IMR-90 (cell line): ENCODE data around the gene COTL1. TPM values are rescaled to one million over a fixed set of nuclear protein-coding genes. Genes with fewer than 3 reads are reported as not detected.

Experiments
- ATAC-seq: fragments of 200-7000 bp; cut with Tn5 transposase; 2 replicates; pipeline ENCODE4 v1.9.1; 2020; ENCODE audit warnings: low read depth, mild to moderate bottlenecking, moderate library complexity
- BruUV-seq: library from RNA; stranded (reverse); fragments of 400-500 nt; replicated peaks from 2 replicates; lab custom pipeline; 2021; lab: Mats Ljungman, UMichigan
- CTCF ChIA-PET: fragments of 300-600 bp; formaldehyde crosslinking; extraction: SDS; loops from one replicate; lab custom pipeline; 2021; ENCODE audit warnings: antibody characterized with exemption; lab: Yijun Ruan, JAX
- POLR2A ChIA-PET: fragments of 300-600 bp; sonication (Branson Sonifier 250); formaldehyde crosslinking; loops from one replicate; lab custom pipeline; 2022; ENCODE audit warnings: antibody characterized with exemption; ENCODE audit not compliant: unreplicated experiment; lab: Charles Lee
- DNase-seq: peaks from one replicate; pipeline ENCODE4 v3.0.0; 2013
- H2AFZ ChIP-seq: replicated peaks from 2 replicates; pipeline ENCODE3; 2013; ENCODE audit warnings: low read length, mild to moderate bottlenecking; ENCODE audit not compliant: poor library complexity
- H2AK5ac ChIP-seq: 2 replicates; pipeline ENCODE4 v1.6.1; 2013; ENCODE audit warnings: low read depth, low read length, inconsistent platforms
- H2AK9ac ChIP-seq: replicated peaks from 2 replicates; pipeline ENCODE3; 2013; ENCODE audit warnings: mild to moderate bottlenecking, low read depth, low read length, moderate library complexity; ENCODE audit not compliant: poor library complexity
- H2BK120ac ChIP-seq: 2 replicates; pipeline ENCODE4 v1.6.1; 2013; ENCODE audit warnings: low read depth, low read length, inconsistent platforms
- H2BK15ac ChIP-seq: 3 replicates; pipeline ENCODE4 v1.6.1; 2013; ENCODE audit warnings: low read depth, low read length, inconsistent platforms
- H2BK20ac ChIP-seq: 2 replicates; pipeline ENCODE4 v1.6.1; 2013; ENCODE audit warnings: low read depth, mild to moderate bottlenecking, inconsistent platforms, low read length, moderate library complexity
- H2BK5ac ChIP-seq: 2 replicates; pipeline ENCODE4 v1.6.1; 2013; ENCODE audit warnings: mild to moderate bottlenecking, low read depth, low read length, inconsistent platforms; ENCODE audit not compliant: poor library complexity, severe bottlenecking
- H3K14ac ChIP-seq: replicated peaks from 2 replicates; pipeline ENCODE4 v1.6.1; 2013; ENCODE audit warnings: low read depth, low read length, inconsistent platforms
- H3K18ac ChIP-seq: 2 replicates; pipeline ENCODE4 v1.6.1; 2013; ENCODE audit warnings: low read depth, low read length, control low read depth
- H3K23ac ChIP-seq: 2 replicates; pipeline ENCODE4 v1.6.1; 2013; ENCODE audit warnings: low read depth, low read length, inconsistent platforms
- H3K27ac ChIP-seq: 2 replicates; pipeline ENCODE4 v1.5.1; 2013; ENCODE audit warnings: mild to moderate bottlenecking, control low read depth, low read length; ENCODE audit not compliant: insufficient read depth
- H3K27me3 ChIP-seq: 2 replicates; pipeline ENCODE4 v1.6.1; 2013; ENCODE audit warnings: low read length; ENCODE audit not compliant: control insufficient read depth, insufficient read depth
- H3K36me3 ChIP-seq: 2 replicates; pipeline ENCODE4 v1.6.1; 2013; ENCODE audit warnings: low read length, mixed read lengths; ENCODE audit not compliant: control insufficient read depth, insufficient read depth
- H3K4ac ChIP-seq: 2 replicates; pipeline ENCODE4 v1.6.1; 2013; ENCODE audit warnings: low read depth, low read length, inconsistent platforms
- H3K4me1 ChIP-seq: 2 replicates; pipeline ENCODE4 v1.6.1; 2013; ENCODE audit warnings: low read length, mixed read lengths; ENCODE audit not compliant: control insufficient read depth, insufficient read depth
- H3K4me2 ChIP-seq: 2 replicates; pipeline ENCODE4 v1.6.1; 2013; ENCODE audit warnings: low read depth, mild to moderate bottlenecking, control low read depth, low read length, moderate library complexity
- H3K4me3 ChIP-seq: 2 replicates; pipeline ENCODE4 v1.5.1; 2013; ENCODE audit warnings: low read depth, mild to moderate bottlenecking, control low read depth, low read length, moderate library complexity; ENCODE audit not compliant: insufficient read depth
- H3K56ac ChIP-seq: 2 replicates; pipeline ENCODE4 v1.6.1; 2013; ENCODE audit warnings: low read length, inconsistent platforms; ENCODE audit not compliant: insufficient read depth; ENCODE audit errors: extremely low read depth
- H3K79me1 ChIP-seq, 2 experiments: 2 replicates each; pipeline ENCODE4 v1.6.1; 2013; ENCODE audit warnings: low read length in 2 of 2, inconsistent platforms in 1 of 2, low read depth in 1 of 2
- H3K9ac ChIP-seq: 2 replicates; pipeline ENCODE4 v1.6.1; 2013; ENCODE audit warnings: low read depth, low read length, control low read depth
- H3K9me1 ChIP-seq: 2 replicates; pipeline ENCODE4 v1.6.1; 2013; ENCODE audit warnings: low read length, inconsistent platforms; ENCODE audit not compliant: insufficient read depth
- H3K9me3 ChIP-seq: 2 replicates; pipeline ENCODE4 v1.6.1; 2013; ENCODE audit warnings: low read length; ENCODE audit not compliant: control insufficient read depth, insufficient read depth
- H4K20me1 ChIP-seq: 2 replicates; pipeline ENCODE4 v1.6.1; 2013; ENCODE audit warnings: low read length, inconsistent platforms; ENCODE audit not compliant: insufficient read depth
- H4K5ac ChIP-seq: 2 replicates; pipeline ENCODE4 v1.6.1; 2013; ENCODE audit warnings: mild to moderate bottlenecking, low read depth, low read length, control low read depth
- H4K8ac ChIP-seq, 2 experiments: 2 replicates each; pipeline ENCODE4 v1.6.1; 2013; ENCODE audit warnings: low read depth in 2 of 2, low read length in 2 of 2, control low read depth in 1 of 2, inconsistent platforms in 1 of 2
- H4K91ac ChIP-seq: 2 replicates; pipeline ENCODE4 v1.6.1; 2013; ENCODE audit warnings: low read depth, low read length, inconsistent platforms; ENCODE audit not compliant: insufficient read depth
- MAFK ChIP-seq: IDR thresholded peaks from 2 replicates; pipeline ENCODE4 v1.6.1; 2012; ENCODE audit warnings: low read depth, low read length, improper control_type of control experiment
- MAZ ChIP-seq: IDR thresholded peaks from 2 replicates; pipeline ENCODE4 v1.6.1; 2012; ENCODE audit warnings: low read depth, mild to moderate bottlenecking, low read length, improper control_type of control experiment, moderate library complexity, borderline replicate concordance
- MXI1 ChIP-seq: IDR thresholded peaks from 2 replicates; pipeline ENCODE4 v1.6.1; 2012; ENCODE audit warnings: low read depth, mild to moderate bottlenecking, low read length, moderate library complexity, borderline replicate concordance
- POLR2A ChIP-seq: IDR thresholded peaks from 2 replicates; pipeline ENCODE4 v1.6.1; 2012; ENCODE audit warnings: mild to moderate bottlenecking, low read depth, low read length
- RAD21 ChIP-seq: IDR thresholded peaks from 2 replicates; pipeline ENCODE4 v1.6.1; 2012; ENCODE audit warnings: low read length, improper control_type of control experiment
- RCOR1 ChIP-seq: IDR thresholded peaks from 2 replicates; pipeline ENCODE4 v1.6.1; 2012; ENCODE audit warnings: mild to moderate bottlenecking, low read length, improper control_type of control experiment; ENCODE audit not compliant: insufficient replicate concordance
- RFX5 ChIP-seq: IDR thresholded peaks from 2 replicates; pipeline ENCODE4 v1.8.0; 2012; ENCODE audit warnings: low read depth, mild to moderate bottlenecking, low read length, moderate library complexity
- SMC3 ChIP-seq: fragments of 150-350 bp; IDR thresholded peaks from 2 replicates; pipeline ENCODE4 v1.6.1; 2016; ENCODE audit warnings: low read depth, mild to moderate bottlenecking, antibody characterized with exemption, low read length, moderate library complexity
- whole genome bisulfite sequencing, 2 experiments: methylation state at CpG; one replicate each; pipeline versions ENCODE4 v1.1.5 to v1.1.7; 2013; ENCODE audit warnings: missing lambda C conversion rate in 2 of 2; ENCODE audit not compliant: insufficient read length in 1 of 2; ENCODE audit errors: extremely low coverage in 2 of 2; 5-methylcytosine and 5-hydroxymethylcytosine counted together
- dilution Hi-C: fragments of 300-500 bp; cut with HindIII; formaldehyde crosslinking; loops from one replicate; pipeline ENCODE4 v1.14.3; 2018; ENCODE audit warnings: low sequenced_read_pairs; ENCODE audit not compliant: unreplicated experiment
- in situ Hi-C: fragments of 300-500 bp; cut with MboI; formaldehyde crosslinking; loops from 3 replicates; pipeline ENCODE4 v1.14.3; 2019; ENCODE audit warnings: low sequenced_read_pairs, inconsistent platforms, mixed read lengths
- intact Hi-C: fragments of 100-400 bp; cut with micrococcal nuclease; formaldehyde crosslinking; loops from 2 replicates; pipeline ENCODE4 v1.10.0; 2022
- polyA plus RNA-seq, 3 experiments: library from polyadenylated mRNA; depleted of rRNA; stranded (reverse); fragments of >200 nt; gene quantifications; 2 replicates each; pipeline ENCODE4 v1.2.3, GENCODE V29; 2012; ENCODE audit warnings: low replicate concordance in 1 of 3
- total RNA-seq: library from RNA; depleted of rRNA; stranded (reverse); fragments of >200 nt; gene quantifications from 2 replicates; pipeline ENCODE4 v1.2.3, GENCODE V29; 2012
- TF ChIP-seq, protein P1 (sequence below): fragments of 150-350 bp; IDR thresholded peaks from 2 replicates; pipeline ENCODE4 v1.6.1; 2017; ENCODE audit warnings: mild to moderate bottlenecking, antibody characterized with exemption, low read length, low read depth
- TF ChIP-seq, protein P2 (sequence below): conservative IDR thresholded peaks from 2 replicates; pipeline ENCODE4 v1.5.1; 2012; ENCODE audit warnings: mild to moderate bottlenecking, low read depth, low read length, improper control_type of control experiment

The COTL1 gene
- total and polyA plus RNA-seq, 2 of the 4 experiments (the other 2 are of a cell fraction) = 144 to 258 TPM

DNA sequence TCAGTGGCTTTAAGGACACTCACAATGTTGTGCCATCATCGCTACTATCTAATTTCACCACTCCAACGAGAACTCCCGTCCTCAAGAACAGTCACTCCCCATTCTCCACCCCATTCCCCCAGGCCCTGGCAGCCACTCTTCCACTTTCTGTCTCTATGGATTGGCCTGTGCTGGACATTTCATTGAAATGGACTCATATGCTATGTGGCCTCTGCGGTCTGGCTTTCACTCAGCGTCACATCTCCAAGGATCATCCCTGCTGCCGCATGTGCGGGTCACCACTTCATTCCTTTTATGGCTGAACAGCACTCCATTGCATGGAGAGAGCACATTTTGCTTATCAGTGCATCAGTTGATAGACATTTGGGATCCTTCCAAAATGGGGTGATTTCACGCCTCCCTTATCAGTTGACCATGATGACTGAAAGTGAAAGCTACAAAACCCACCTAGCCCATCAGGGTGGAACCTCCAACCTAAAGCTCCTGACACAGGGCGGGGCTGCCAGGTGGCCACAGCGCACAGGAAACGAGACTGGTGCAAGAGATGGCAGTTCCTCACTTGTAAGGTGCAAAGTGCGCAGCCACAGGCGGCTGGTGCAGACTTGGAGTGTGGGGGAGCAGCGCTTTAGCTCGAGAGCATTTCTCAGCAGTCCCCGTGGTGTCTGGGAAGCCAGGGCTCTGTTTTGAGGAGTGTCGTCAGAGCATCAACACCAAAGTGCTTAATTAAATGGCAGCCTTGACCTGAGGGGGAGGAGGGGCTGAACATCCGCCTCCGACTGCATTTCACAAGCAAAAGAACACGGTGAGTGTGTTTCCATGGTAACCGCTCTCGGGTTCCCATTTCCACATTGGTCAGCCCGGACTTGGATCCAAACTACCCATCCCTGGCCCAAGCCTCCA is 23.8 kb downstream of the COTL1 start:
- no peak overlapping the region for H2BK5ac ChIP-seq
- peaks cover 64% of the 10 kb centered on the region for H3K9me1 ChIP-seq
- peak overlapping the region; percentile 1; the same call in 1 of the 2 replicates for H2AK5ac ChIP-seq
- no peak for ATAC-seq
- H4K91ac ChIP-seq = no peak overlapping the region
- H3K18ac ChIP-seq = no peak overlapping the region
- H3K27me3 ChIP-seq = no peaks in the 10 kb centered on the region
- intact Hi-C loops (no loop called here), dilution Hi-C loops (no loop called here), in situ Hi-C loops (no loop called here)
- H4K20me1 ChIP-seq = peaks cover 88% of the 10 kb centered on the region
- H3K79me1 ChIP-seq = peaks cover 41 to 89% of the 10 kb centered on the region in 2 experiments
- H3K36me3 ChIP-seq = peaks cover 38% of the 10 kb centered on the region
- WGBS, 2 experiments = 69% methylated on average over 8 of the region's 23 CpGs; no CpG with 5 or more reads in 1 of the 2 experiments
- no peak overlapping the region for H2BK20ac ChIP-seq
- no peak overlapping the region for H2AFZ ChIP-seq
- no peak overlapping the region for H2AK9ac ChIP-seq
- no peak overlapping the region for H3K9ac ChIP-seq
- no peak overlapping the region for H3K4me2 ChIP-seq
- no peak overlapping the region for H4K5ac ChIP-seq
- DNase-seq = no peak
- H3K27ac ChIP-seq = no peak overlapping the region
- no peak overlapping the region for H3K4ac ChIP-seq
- 0 out of 2 replicates have a peak overlapping the region, but pooled peaks have one; percentile 2 for H3K23ac ChIP-seq
- no TSS peak for BruUV-seq
- no peak overlapping the region for H3K4me3 ChIP-seq
- no peak overlapping the region for H3K14ac ChIP-seq
- H3K56ac ChIP-seq = no peak overlapping the region
- H2BK15ac ChIP-seq = no peak overlapping the region
- TF ChIP-seq, protein P1, sequence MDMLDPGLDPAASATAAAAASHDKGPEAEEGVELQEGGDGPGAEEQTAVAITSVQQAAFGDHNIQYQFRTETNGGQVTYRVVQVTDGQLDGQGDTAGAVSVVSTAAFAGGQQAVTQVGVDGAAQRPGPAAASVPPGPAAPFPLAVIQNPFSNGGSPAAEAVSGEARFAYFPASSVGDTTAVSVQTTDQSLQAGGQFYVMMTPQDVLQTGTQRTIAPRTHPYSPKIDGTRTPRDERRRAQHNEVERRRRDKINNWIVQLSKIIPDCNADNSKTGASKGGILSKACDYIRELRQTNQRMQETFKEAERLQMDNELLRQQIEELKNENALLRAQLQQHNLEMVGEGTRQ = no peak
- no peak for TF ChIP-seq MAFK
- TF ChIP-seq MAZ = no peak
- TF ChIP-seq, protein P2, sequence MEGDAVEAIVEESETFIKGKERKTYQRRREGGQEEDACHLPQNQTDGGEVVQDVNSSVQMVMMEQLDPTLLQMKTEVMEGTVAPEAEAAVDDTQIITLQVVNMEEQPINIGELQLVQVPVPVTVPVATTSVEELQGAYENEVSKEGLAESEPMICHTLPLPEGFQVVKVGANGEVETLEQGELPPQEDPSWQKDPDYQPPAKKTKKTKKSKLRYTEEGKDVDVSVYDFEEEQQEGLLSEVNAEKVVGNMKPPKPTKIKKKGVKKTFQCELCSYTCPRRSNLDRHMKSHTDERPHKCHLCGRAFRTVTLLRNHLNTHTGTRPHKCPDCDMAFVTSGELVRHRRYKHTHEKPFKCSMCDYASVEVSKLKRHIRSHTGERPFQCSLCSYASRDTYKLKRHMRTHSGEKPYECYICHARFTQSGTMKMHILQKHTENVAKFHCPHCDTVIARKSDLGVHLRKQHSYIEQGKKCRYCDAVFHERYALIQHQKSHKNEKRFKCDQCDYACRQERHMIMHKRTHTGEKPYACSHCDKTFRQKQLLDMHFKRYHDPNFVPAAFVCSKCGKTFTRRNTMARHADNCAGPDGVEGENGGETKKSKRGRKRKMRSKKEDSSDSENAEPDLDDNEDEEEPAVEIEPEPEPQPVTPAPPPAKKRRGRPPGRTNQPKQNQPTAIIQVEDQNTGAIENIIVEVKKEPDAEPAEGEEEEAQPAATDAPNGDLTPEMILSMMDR = no peak
- no peak for TF ChIP-seq POLR2A
- TF ChIP-seq SMC3 = no peak
- no peak for TF ChIP-seq RAD21
- TF ChIP-seq MXI1 = no peak
- no peak for TF ChIP-seq RFX5
- TF ChIP-seq RCOR1 = no peak
- POLR2A ChIA-PET = no interaction called here
- no peak overlapping the region; a peak in 1 of 4 replicates for H4K8ac ChIP-seq
- CTCF ChIA-PET = no interaction called here
- H2BK120ac ChIP-seq = no peak overlapping the region
- peaks cover 27% of the 10 kb centered on the region for H3K4me1 ChIP-seq
- no peaks in the 10 kb centered on the region for H3K9me3 ChIP-seq
